Hypothalamus (tissue), 51 donors: ENCODE data around the gene NEK2.
A peak's percentile ranks its signal among the peaks of the same experiment; 100 is the strongest.

Source experiments
- DNase-seq, 51 donors: peaks; one replicate each; lab custom pipeline; 2025; lab: John Stamatoyannopoulos, UW

NEK2 gene

GRCh38 chr1:211613951-211614350 is 61.5 kb downstream of the NEK2 start:
- no peak for DNase-seq

GRCh38 chr1:211613108-211613947 is 62.1 kb downstream of the NEK2 start:
- peak in 17 of 51 donors; percentile 7 to 61 (median 21) for DNase-seq

- no peak for DNase-seq
These were observed 62.7 kb downstream of the NEK2 start for GRCh38 chr1:211612786-211613107.
